ENCODE data around the gene ACE.

Gene ACE

DNA sequence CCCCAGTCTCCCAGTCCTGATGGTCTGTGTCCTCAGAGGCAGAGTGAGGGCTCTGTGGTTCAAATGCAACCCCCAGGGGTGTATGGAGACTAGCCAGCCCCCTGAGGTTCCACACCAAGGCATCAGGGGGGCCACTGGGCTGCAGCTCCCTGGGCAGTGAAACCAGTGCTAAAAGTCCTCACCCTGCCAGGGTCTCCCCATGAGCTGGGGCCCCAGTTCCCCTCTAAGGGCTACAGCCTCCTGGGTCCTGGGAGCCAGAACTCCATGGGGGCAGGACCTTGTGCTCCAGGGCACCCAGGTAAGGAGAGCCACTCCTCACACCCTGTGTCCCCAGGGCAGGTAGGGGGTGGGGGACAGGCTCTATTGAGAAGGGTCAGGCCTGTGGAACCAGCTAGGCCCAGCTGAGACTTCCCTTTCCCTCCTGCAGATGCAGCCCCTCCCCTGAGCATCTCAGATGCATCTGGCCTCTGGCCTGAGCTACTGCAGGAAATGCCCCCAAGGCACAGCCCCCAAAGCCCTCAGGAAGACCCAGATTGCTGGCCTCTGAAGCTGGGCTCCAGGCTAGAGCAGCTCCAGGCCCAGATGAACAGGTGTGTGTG is 67.1 kb downstream of the ACE start:
- H3K4me1 ChIP-seq (ENCODE audit: control insufficient read depth, insufficient read depth, low read length), result no peaks in the 10 kb centered on the region
- TF ChIP-seq MEIS1 (CRISPR knock-in tag; IDR thresholded peaks at IDR 0.05; ENCODE audit: borderline replicate concordance) (no peak), GLIS1 (tag by site-specific recombination; IDR thresholded peaks at IDR 0.05) (peak; percentile 28; the same call in 1 of the 2 replicates), ZNF248 (tag by site-specific recombination; IDR thresholded peaks at IDR 0.05) (no peak), ZNF560 (tag by site-specific recombination; IDR thresholded peaks at IDR 0.05; ENCODE audit: borderline replicate concordance) (no peak), ZNF76 (tag by site-specific recombination; IDR thresholded peaks at IDR 0.05; ENCODE audit: borderline replicate concordance, low read depth) (no peak), ZNF830 (tag by site-specific recombination; IDR thresholded peaks at IDR 0.05; ENCODE audit: low read depth) (no peak), KLF10 (tag by site-specific recombination; IDR thresholded peaks at IDR 0.05) (no peak), ZNF416 (tag by site-specific recombination; IDR thresholded peaks at IDR 0.05) (no peak), ZIC2 (tag by site-specific recombination; IDR thresholded peaks at IDR 0.05) (peak; percentile 40), ZNF10 (tag by site-specific recombination; IDR thresholded peaks at IDR 0.05) (no peak), ZSCAN16 (tag by site-specific recombination; IDR thresholded peaks at IDR 0.05) (no peak), ZFP37 (tag by site-specific recombination; IDR thresholded peaks at IDR 0.05) (no peak)
- TF ChIP-seq, protein P1, sequence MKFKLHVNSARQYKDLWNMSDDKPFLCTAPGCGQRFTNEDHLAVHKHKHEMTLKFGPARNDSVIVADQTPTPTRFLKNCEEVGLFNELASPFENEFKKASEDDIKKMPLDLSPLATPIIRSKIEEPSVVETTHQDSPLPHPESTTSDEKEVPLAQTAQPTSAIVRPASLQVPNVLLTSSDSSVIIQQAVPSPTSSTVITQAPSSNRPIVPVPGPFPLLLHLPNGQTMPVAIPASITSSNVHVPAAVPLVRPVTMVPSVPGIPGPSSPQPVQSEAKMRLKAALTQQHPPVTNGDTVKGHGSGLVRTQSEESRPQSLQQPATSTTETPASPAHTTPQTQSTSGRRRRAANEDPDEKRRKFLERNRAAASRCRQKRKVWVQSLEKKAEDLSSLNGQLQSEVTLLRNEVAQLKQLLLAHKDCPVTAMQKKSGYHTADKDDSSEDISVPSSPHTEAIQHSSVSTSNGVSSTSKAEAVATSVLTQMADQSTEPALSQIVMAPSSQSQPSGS (tag by site-specific recombination; IDR thresholded peaks at IDR 0.05; ENCODE audit: low read depth), result no peak
- TF ChIP-seq, protein P2, sequence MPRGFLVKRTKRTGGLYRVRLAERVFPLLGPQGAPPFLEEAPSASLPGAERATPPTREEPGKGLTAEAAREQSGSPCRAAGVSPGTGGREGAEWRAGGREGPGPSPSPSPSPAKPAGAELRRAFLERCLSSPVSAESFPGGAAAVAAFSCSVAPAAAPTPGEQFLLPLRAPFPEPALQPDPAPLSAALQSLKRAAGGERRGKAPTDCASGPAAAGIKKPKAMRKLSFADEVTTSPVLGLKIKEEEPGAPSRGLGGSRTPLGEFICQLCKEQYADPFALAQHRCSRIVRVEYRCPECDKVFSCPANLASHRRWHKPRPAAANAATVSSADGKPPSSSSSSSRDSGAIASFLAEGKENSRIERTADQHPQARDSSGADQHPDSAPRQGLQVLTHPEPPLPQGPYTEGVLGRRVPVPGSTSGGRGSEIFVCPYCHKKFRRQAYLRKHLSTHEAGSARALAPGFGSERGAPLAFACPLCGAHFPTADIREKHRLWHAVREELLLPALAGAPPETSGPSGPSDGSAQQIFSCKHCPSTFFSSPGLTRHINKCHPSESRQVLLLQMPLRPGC (tag by site-specific recombination; IDR thresholded peaks at IDR 0.05), result no peak

DNA sequence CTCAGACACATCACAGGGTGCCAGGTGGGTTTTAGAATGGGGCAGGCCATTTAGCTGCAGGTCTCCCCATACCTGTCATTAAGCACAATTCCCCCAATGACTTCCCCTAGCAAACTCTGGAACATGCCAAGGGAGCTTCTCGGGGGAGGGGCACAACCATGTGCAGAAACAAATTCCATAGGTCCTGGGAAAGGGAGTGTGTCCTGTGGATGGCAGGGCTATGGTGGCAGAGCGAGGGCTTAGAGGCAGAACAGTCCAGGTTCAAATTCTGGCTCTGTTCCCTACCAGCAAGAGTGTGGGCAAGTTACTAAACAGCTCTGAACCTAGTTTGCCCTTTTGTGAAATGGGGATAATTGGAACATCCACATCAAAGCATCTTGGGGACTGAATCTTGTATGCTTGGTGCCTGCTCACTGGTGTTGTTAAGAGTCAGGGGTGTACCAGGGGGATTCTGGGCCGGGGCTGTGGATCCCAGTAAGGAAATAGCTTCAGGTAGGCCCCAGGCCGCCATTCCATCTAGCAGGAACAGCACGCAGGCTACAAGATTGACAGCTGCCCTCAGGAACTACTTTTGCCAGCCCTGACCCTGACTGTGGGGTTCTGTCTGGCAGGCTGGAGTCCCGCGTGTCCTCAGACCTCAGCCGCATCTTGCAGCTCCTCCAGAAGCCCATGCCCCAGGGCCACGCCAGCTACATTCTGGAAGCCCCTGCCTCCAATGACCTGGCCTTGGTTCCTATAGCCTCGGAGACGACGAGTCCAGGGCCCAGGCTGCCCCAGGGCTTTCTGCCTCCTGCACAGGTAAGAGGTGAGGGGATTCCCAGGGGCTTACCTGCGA is 67.8 kb downstream of the ACE start:
- H3K9me3 ChIP-seq (ENCODE audit: control insufficient read depth, insufficient read depth, low read depth, low read length), result no peaks in the 10 kb centered on the region
- H3K27ac ChIP-seq (ENCODE audit: extremely low read depth, low read depth, low read length), result no peak overlapping the region
- TF ChIP-seq ZNF2 (tag by site-specific recombination; IDR thresholded peaks at IDR 0.05), result no peak
- TF ChIP-seq, protein P3, sequence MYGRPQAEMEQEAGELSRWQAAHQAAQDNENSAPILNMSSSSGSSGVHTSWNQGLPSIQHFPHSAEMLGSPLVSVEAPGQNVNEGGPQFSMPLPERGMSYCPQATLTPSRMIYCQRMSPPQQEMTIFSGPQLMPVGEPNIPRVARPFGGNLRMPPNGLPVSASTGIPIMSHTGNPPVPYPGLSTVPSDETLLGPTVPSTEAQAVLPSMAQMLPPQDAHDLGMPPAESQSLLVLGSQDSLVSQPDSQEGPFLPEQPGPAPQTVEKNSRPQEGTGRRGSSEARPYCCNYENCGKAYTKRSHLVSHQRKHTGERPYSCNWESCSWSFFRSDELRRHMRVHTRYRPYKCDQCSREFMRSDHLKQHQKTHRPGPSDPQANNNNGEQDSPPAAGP (tag by site-specific recombination; IDR thresholded peaks at IDR 0.05), result no peak
- TF ChIP-seq ZNF600 (tag by site-specific recombination; IDR thresholded peaks at IDR 0.05), result peak; percentile 87
- no peak for TF ChIP-seq ZNF16 (tag by site-specific recombination; IDR thresholded peaks at IDR 0.05; ENCODE audit: low read depth)
- POLR2A ChIA-PET, result no interaction called here
- CTCF ChIA-PET, result interaction anchor here (0.5 to 2.6 kb wide), 3 partner anchors 20 to 187 kb away, joined by 3 to 10 read pairs (median 3); no protein-coding TSS in a partner anchor
- no peaks in the 10 kb centered on the region for H3K36me3 ChIP-seq (ENCODE audit: control insufficient read depth in 2 of 2, insufficient read depth in 1 of 2, low read length in 2 of 2)
- no peak overlapping the region for H3K4me3 ChIP-seq (ENCODE audit: low read depth, low read length)
- H3K4me1 ChIP-seq (ENCODE audit: control insufficient read depth, insufficient read depth, low read length), result 0 out of 2 replicates have a peak, but pooled peaks cover 2% of the 10 kb centered on the region

More for the DNA sequence above, 67.1 kb downstream of the ACE start:
- Histone ChIP-seq H3K4me3 (ENCODE audit: low read depth, low read length) (no peak overlapping the region), H3K36me3 (ENCODE audit: control insufficient read depth in 2 of 2, insufficient read depth in 1 of 2, low read length in 2 of 2) (no peaks in the 10 kb centered on the region), H3K9me3 (ENCODE audit: control insufficient read depth, insufficient read depth, low read depth, low read length) (no peaks in the 10 kb centered on the region), H3K27ac (ENCODE audit: extremely low read depth, low read depth, low read length) (no peak overlapping the region)
- POLR2A ChIA-PET, result interaction anchor here (0.6 kb wide), 1 partner anchor 29 kb away, joined by 3 read pairs; no protein-coding TSS in a partner anchor
- CTCF ChIA-PET, result interaction anchor here (0.7 to 2.6 kb wide), 3 partner anchors 21 to 292 kb away, joined by 3 to 10 read pairs (median 4); no protein-coding TSS in a partner anchor

Measured in HEK293 (cell line).